Activated CD4-positive, alpha-beta T cell treated with anti-CD3 and anti-CD28 coated beads, Interleukin-2, amount 10 ng/mL, durations not matched to agents 7 days and 5 days (primary cell): ENCODE data around the gene TMEM170A. TPM values are rescaled to one million over a fixed set of nuclear protein-coding genes. Genes with fewer than 3 reads are reported as not detected.
"Not testable (repeated sequence)": the region's sequence is repeated elsewhere in the genome, so short reads cannot be mapped to it uniquely, and the experiment has no call there.

Experiments used
- CTCF ChIA-PET: fragments of 350-600 bp; sonication (Branson Sonifier 250); formaldehyde crosslinking; loops from one replicate; lab custom pipeline; 2021; ENCODE audit warnings: antibody characterized with exemption; lab: Charles Lee
- POLR2A ChIA-PET: fragments of 350-600 bp; sonication (Branson Sonifier 250); formaldehyde crosslinking; loops from one replicate; lab custom pipeline; 2021; ENCODE audit warnings: antibody characterized with exemption; lab: Charles Lee
- DNase-seq: peaks from one replicate; pipeline ENCODE4 v3.0.0-alpha.2; 2020
- H3K27ac Mint-ChIP-seq: one replicate; pipeline ENCODE4 v1.8.0; 2021; ENCODE audit warnings: mild to moderate bottlenecking, moderate library complexity, mixed read lengths
- H3K27me3 Mint-ChIP-seq: one replicate; pipeline ENCODE4 v1.8.0; 2021; ENCODE audit warnings: mixed read lengths
- H3K36me3 Mint-ChIP-seq: one replicate; pipeline ENCODE4 v1.8.0; 2021; ENCODE audit warnings: low read depth, mixed read lengths
- H3K4me1 Mint-ChIP-seq: one replicate; pipeline ENCODE4 v1.8.0; 2021; ENCODE audit warnings: mixed read lengths
- H3K4me3 Mint-ChIP-seq: one replicate; pipeline ENCODE4 v1.8.0; 2021; ENCODE audit warnings: mild to moderate bottlenecking, moderate library complexity, mixed read lengths
- H3K9me3 Mint-ChIP-seq: one replicate; pipeline ENCODE4 v1.8.0; 2021; ENCODE audit warnings: mixed read lengths
- total RNA-seq, 2 experiments: library from RNA; stranded (reverse); gene quantifications; one replicate each; pipeline ENCODE4 v1.2.3, GENCODE V29; 2021

TMEM170A gene
- total RNA-seq, result 10 to 100 TPM; 35.1 to 36.3 TPM

DNA sequence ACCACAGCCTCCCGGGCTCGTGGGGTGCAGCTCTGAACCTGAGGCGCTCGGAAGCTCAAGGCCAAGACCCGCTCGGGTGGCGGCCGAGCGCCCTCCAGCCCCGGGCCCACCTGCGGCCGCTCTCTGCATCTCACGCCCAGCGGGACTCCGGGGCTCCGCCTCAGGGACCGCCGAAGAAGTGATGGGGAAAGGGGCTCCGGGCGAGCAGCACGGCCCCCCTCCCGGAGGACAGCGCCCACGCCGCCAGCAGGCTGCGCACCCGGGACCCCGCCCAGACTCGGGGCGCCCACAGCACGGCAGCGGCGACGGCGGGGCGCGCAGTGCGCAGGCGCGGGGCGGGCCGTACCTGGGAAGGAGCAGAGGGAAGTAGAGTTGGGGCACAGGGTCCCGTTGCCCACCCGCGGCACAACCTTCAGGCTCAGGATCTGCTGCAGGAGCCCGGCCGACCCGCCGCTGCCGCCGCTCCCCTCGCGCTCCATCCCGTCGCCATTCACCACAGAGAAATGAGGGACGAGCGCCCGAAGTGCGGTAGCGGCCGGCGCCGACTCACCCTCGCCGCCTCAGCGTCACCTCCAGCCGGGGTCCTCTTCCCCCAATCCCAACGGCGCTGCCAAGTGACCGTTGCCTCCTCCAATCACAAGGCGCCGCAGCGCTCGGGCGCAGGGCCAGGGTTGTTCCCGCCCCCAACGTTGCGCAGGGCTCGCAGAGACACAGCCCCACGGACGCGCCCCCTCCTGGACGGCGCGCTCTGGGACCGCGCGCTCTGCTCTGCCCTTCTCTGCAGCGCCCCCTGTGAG lies at the start of gene TMEM170A:
Gene TMEM170A, minus strand, starts transcription at position 568 of the 797 bp plus-strand sequence. Its CDS starts 89 bp downstream, at position 479.
- H3K36me3 Mint-ChIP-seq, result peaks cover 24% of the 10 kb centered on the region
- H3K27me3 Mint-ChIP-seq, result no peaks in the 10 kb centered on the region
- ChIA-PET POLR2A (no interaction called here), CTCF (interaction anchor here (0.7 to 2.5 kb wide), 32 partner anchors 9 to 265 kb away, joined by 3 to 22 read pairs (median 4); partner anchors contain the start of genes ADAT1, CFDP1, KARS1 and TERF2IP)
- H3K27ac Mint-ChIP-seq, result peak within 1 kb of the TSS; percentile 92
- peaks cover 42% of the 10 kb centered on the region for H3K4me1 Mint-ChIP-seq
- H3K9me3 Mint-ChIP-seq, result no peaks in the 10 kb centered on the region
- peak; percentile 98 for DNase-seq
- peak within 1 kb of the TSS; percentile 83 for H3K4me3 Mint-ChIP-seq

GRCh38 chr16:75506574-75506973 lies 42.1 kb upstream of the TMEM170A start:
- no peaks in the 10 kb centered on the region for H3K36me3 Mint-ChIP-seq
- no peak for DNase-seq
- H3K27me3 Mint-ChIP-seq, result peaks cover 4% of the 10 kb centered on the region
- H3K4me1 Mint-ChIP-seq, result no peaks in the 10 kb centered on the region
- no peaks in the 10 kb centered on the region for H3K9me3 Mint-ChIP-seq
- ChIA-PET POLR2A (no interaction called here), CTCF (interaction anchor here (0.6 to 1.4 kb wide), 2 partner anchors 9 to 243 kb away, joined by 3 read pairs; no protein-coding TSS in a partner anchor)
- H3K27ac Mint-ChIP-seq, result no peak overlapping the region
- H3K4me3 Mint-ChIP-seq, result no peak overlapping the region

DNA sequence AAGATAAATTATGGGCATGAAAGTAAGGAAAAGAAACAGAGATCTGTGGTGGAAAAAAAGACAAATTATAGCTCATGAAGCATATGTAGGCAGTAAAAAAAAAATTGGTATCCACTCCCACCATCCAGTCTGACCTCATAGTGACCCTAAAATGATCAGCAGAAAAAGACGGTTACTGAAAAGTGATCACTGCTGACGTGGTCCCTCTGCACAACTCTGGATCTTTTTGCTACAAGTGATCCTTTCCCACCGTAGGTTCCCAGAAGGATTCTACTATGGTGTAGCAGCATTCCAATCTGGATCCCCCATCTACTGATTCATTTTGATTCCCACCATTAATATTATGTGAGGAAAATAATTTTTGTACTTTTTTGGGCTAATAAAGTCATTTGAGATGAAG lies 41.6 kb upstream of the TMEM170A start:
- H3K36me3 Mint-ChIP-seq, result no peaks in the 10 kb centered on the region
- no peaks in the 10 kb centered on the region for H3K9me3 Mint-ChIP-seq
- DNase-seq, result no peak
- peaks cover 4% of the 10 kb centered on the region for H3K27me3 Mint-ChIP-seq
- H3K27ac Mint-ChIP-seq, result no peak overlapping the region
- H3K4me3 Mint-ChIP-seq, result no peak overlapping the region
- CTCF ChIA-PET, result interaction anchor here (0.6 to 1.1 kb wide), 2 partner anchors 12 to 243 kb away, joined by 3 read pairs; no protein-coding TSS in a partner anchor
- no peaks in the 10 kb centered on the region for H3K4me1 Mint-ChIP-seq
- POLR2A ChIA-PET, result no interaction called here

GRCh38 chr16:75503801-75504200 lies 39.3 kb upstream of the TMEM170A start:
- no peaks in the 10 kb centered on the region for H3K4me1 Mint-ChIP-seq
- H3K27ac Mint-ChIP-seq, result no peak overlapping the region
- POLR2A ChIA-PET, result no interaction called here
- H3K27me3 Mint-ChIP-seq, result peaks cover 4% of the 10 kb centered on the region
- no peaks in the 10 kb centered on the region for H3K36me3 Mint-ChIP-seq
- CTCF ChIA-PET, result interaction anchor here (0.6 to 1.2 kb wide), 2 partner anchors 14 to 79 kb away, joined by 4 to 7 read pairs; no protein-coding TSS in a partner anchor
- H3K9me3 Mint-ChIP-seq, result no peaks in the 10 kb centered on the region
- no peak overlapping the region for H3K4me3 Mint-ChIP-seq
- DNase-seq, result no peak

DNA sequence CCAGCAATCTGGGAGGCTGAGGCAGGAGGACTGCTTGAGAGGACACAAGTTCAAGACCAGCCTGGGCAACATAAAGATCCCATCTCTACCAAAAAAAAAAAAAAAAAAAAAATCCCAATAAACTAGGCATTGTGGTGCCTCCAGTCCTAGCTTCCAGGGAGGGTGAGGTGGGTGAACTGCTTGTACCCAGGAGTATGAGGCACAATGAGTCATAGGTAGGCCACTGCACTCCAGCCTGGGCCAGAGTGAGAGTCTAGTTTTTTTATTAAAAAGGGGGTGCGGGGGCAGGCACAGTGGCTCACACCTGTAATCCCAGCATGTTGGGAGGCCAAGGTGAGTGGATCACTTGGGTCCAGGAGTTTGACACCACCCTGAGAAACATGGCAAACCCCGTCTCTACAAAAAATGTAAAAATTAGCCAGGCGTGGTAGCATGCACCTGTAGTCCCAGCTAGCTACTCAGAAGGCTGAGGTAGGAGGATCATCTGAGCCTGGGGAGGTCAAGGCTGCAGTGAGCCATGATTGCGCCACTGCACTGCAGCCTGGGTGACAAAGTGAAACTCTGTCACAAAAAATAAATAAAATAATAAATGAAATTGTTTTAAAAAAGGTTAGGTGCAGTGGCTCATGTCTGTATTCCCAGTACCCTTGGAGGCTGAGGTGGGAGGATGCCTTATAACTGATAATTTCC lies 38.6 kb upstream of the TMEM170A start:
- POLR2A ChIA-PET, result no interaction called here
- CTCF ChIA-PET, result no interaction called here
- H3K27ac Mint-ChIP-seq, result no peak overlapping the region
- H3K27me3 Mint-ChIP-seq, result peaks cover 6% of the 10 kb centered on the region
- DNase-seq, result no peak
- no peak overlapping the region for H3K4me3 Mint-ChIP-seq
- H3K36me3 Mint-ChIP-seq, result no peaks in the 10 kb centered on the region
- H3K9me3 Mint-ChIP-seq, result no peaks in the 10 kb centered on the region
- no peaks in the 10 kb centered on the region for H3K4me1 Mint-ChIP-seq

- CTCF ChIA-PET, H3K9me3 Mint-ChIP-seq, H3K4me3 Mint-ChIP-seq, H3K4me1 Mint-ChIP-seq, H3K27me3 Mint-ChIP-seq, H3K27ac Mint-ChIP-seq, DNase-seq, H3K36me3 Mint-ChIP-seq, POLR2A ChIA-PET: not testable (repeated sequence)
These were observed 37.3 kb upstream of the TMEM170A start for GRCh38 chr16:75501820-75502219.

GRCh38 chr16:75501359-75501758 lies 36.9 kb upstream of the TMEM170A start:
- ChIA-PET CTCF (no interaction called here), POLR2A (no interaction called here)
- peaks cover 5% of the 10 kb centered on the region for H3K27me3 Mint-ChIP-seq
- H3K4me1 Mint-ChIP-seq, result no peaks in the 10 kb centered on the region
- no peak overlapping the region for H3K4me3 Mint-ChIP-seq
- no peaks in the 10 kb centered on the region for H3K9me3 Mint-ChIP-seq
- no peak overlapping the region for H3K27ac Mint-ChIP-seq
- no peaks in the 10 kb centered on the region for H3K36me3 Mint-ChIP-seq
- DNase-seq, result no peak

DNA sequence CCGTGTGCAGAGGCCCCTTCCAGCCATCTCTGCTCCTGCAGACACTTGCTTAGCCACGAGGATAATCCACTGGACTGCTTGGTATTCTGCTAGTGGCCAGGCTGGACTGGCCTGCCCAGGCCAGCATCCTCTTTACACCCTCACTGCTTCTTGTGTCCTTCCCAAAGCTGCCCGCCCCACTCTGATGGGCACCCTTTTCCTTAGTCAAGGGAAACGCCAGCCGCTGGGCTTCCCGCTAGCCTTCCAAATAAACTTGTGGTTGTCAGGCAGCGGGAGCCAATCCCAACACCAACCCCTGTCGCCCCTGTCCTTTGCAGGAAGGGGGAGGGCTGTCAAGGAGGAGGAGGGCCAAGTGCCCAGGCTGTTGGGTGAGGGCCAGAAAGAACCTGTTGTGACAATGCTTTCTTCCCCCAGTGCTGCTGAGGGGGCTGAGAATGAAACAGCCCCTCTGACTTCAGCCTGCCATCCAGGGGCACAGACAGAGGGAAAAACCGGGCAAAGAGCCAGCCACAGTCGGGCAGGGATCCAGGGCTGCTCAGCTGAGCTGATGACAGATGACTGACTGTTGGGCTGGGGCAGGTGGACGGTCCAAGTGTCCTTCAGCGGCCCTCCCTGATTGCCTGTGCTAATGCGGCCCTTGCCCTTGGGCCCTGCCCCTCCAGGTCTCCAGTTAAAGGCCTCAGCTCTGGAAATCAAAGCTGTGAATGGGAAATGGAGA lies 34.3 kb upstream of the TMEM170A start:
- H3K4me1 Mint-ChIP-seq, CTCF ChIA-PET, POLR2A ChIA-PET: not testable (repeated sequence)

GRCh38 chr16:75497558-75497957 lies 33.1 kb upstream of the TMEM170A start:
- POLR2A ChIA-PET, result no interaction called here
- peaks cover 6% of the 10 kb centered on the region for H3K4me1 Mint-ChIP-seq
- DNase-seq, result no peak
- CTCF ChIA-PET, result interaction anchor here (0.6 to 1.6 kb wide), 4 partner anchors 10 to 25 kb away, joined by 3 to 5 read pairs (median 4); no protein-coding TSS in a partner anchor
- H3K27me3 Mint-ChIP-seq, result peaks cover 26% of the 10 kb centered on the region
- no peak overlapping the region for H3K4me3 Mint-ChIP-seq
- H3K36me3 Mint-ChIP-seq, result no peaks in the 10 kb centered on the region
- no peak overlapping the region for H3K27ac Mint-ChIP-seq
- H3K9me3 Mint-ChIP-seq, result no peaks in the 10 kb centered on the region

More for the DNA sequence above, 34.3 kb upstream of the TMEM170A start:
- not testable (repeated sequence) for H3K4me3 Mint-ChIP-seq, H3K27ac Mint-ChIP-seq, H3K9me3 Mint-ChIP-seq, DNase-seq, H3K36me3 Mint-ChIP-seq
- H3K27me3 Mint-ChIP-seq, result peaks cover 20% of the 10 kb centered on the region

GRCh38 chr16:75495076-75495674 lies 30.7 kb upstream of the TMEM170A start, which contains the start of gene CHST6:
Gene CHST6, minus strand, starts transcription at chr16:75495441. Its CDS starts 15,613 bp downstream, at chr16:75479828.
- peaks cover 28% of the 10 kb centered on the region for H3K27me3 Mint-ChIP-seq
- no peaks in the 10 kb centered on the region for H3K36me3 Mint-ChIP-seq
- H3K4me1 Mint-ChIP-seq, result peaks cover 6% of the 10 kb centered on the region
- POLR2A ChIA-PET, result no interaction called here
- no peaks in the 10 kb centered on the region for H3K9me3 Mint-ChIP-seq
- CTCF ChIA-PET, result interaction anchor here (1.6 to 1.9 kb wide), 2 partner anchors 14 to 18 kb away, joined by 7 to 8 read pairs; no protein-coding TSS in a partner anchor
- peak; percentile 17 for DNase-seq
- H3K27ac Mint-ChIP-seq, result no peak within 1 kb of the TSS
- H3K4me3 Mint-ChIP-seq, result peak within 1 kb of the TSS; percentile 34

GRCh38 chr16:75494661-75495075 lies 30.2 kb upstream of the TMEM170A start:
- DNase-seq, result no peak
- no peak overlapping the region for H3K27ac Mint-ChIP-seq
- H3K9me3 Mint-ChIP-seq, result no peaks in the 10 kb centered on the region
- H3K4me1 Mint-ChIP-seq, result peaks cover 6% of the 10 kb centered on the region
- peak overlapping the region; percentile 34 for H3K4me3 Mint-ChIP-seq
- H3K36me3 Mint-ChIP-seq, result no peaks in the 10 kb centered on the region
- ChIA-PET CTCF (interaction anchor here (0.6 to 1.9 kb wide), 4 partner anchors 13 to 129 kb away, joined by 3 to 8 read pairs (median 6); partner anchors contain the start of gene TMEM170A), POLR2A (no interaction called here)
- peaks cover 28% of the 10 kb centered on the region for H3K27me3 Mint-ChIP-seq

DNA sequence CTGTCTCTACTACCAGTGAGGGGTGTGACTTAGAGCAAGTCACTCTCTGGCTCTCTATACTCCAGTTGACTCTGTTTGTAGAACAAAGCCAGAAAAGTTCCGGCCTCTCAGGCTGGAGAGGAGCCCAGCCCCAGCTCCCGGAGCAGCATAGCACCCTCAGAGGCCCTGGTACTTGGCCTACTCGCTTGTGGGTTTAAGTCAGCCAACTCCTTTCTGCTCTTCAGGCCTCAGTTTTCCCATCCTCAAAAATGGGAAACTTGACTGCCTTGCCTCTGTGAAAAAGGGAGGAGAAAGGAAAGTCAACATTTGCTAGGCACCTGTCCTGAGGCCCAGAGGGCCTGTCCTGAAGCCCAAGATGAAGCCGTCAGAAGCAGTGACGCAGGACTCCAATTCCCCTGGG lies 29.7 kb upstream of the TMEM170A start:
- H3K27me3 Mint-ChIP-seq, result peaks cover 28% of the 10 kb centered on the region
- POLR2A ChIA-PET, result no interaction called here
- no peak overlapping the region for H3K4me3 Mint-ChIP-seq
- no peak overlapping the region for H3K27ac Mint-ChIP-seq
- no peak for DNase-seq
- CTCF ChIA-PET, result interaction anchor here (0.6 to 1.9 kb wide), 3 partner anchors 13 to 129 kb away, joined by 3 to 7 read pairs (median 4); partner anchors contain the start of gene TMEM170A
- H3K36me3 Mint-ChIP-seq, result no peaks in the 10 kb centered on the region
- H3K4me1 Mint-ChIP-seq, result peaks cover 6% of the 10 kb centered on the region
- no peaks in the 10 kb centered on the region for H3K9me3 Mint-ChIP-seq
